A549 (cell line): Measurements from ENCODE around the gene SIRT4. TPM values are rescaled to one million over a fixed set of nuclear protein-coding genes. Genes with fewer than 3 reads are reported as not detected.

Experiments used
- ATAC-seq, 2 experiments: fragments of 200-7000 bp in 1 of 2; fragments of >200 bp in 1 of 2; cut with Nextera tagmentation in 1 of 2; cut with Tn5 transposase in 1 of 2; 3 replicates each; pipeline versions ENCODE4 v1.8.0 to v1.9.1; 2018 to 2020; ENCODE audit warnings: mild to moderate bottlenecking in 1 of 2, moderate library complexity in 1 of 2
- CTCF ChIA-PET: fragments of 300-600 bp; sonication (Branson Sonifier 250); formaldehyde crosslinking; extraction: SDS; loops from one replicate; lab custom pipeline; 2021; ENCODE audit warnings: antibody characterized with exemption, inconsistent platforms; lab: Yijun Ruan, JAX
- POLR2A ChIA-PET: fragments of 350-600 bp; formaldehyde crosslinking; extraction: SDS; loops from one replicate; lab custom pipeline; 2021; ENCODE audit warnings: antibody characterized with exemption, inconsistent platforms; lab: Yijun Ruan, JAX
- DNase-seq, 2 experiments: peaks; one replicate each; pipeline versions ENCODE4 v3.0.0 to v3.0.0-alpha.2; 2011 to 2016; ENCODE audit warnings: low read depth in 1 of 2, low spot score in 1 of 2
- FAIRE-seq: peaks from 2 replicates; lab custom pipeline; 2011; peaks lifted over from hg19 to GRCh38; lab: Jason Lieb, UNC
- H3K27ac ChIP-seq, 2 experiments: fragments of >200 bp; sonication (Bioruptor Twin); formaldehyde crosslinking; 3 replicates each; pipeline ENCODE4 v1.5.1; 2016 to 2017
- H3K4me1 ChIP-seq: fragments of >200 bp; sonication (Bioruptor Twin); formaldehyde crosslinking; 3 replicates; pipeline ENCODE4 v1.6.1; 2016
- H3K4me2 ChIP-seq: fragments of >200 bp; sonication (Bioruptor Twin); formaldehyde crosslinking; 3 replicates; pipeline ENCODE4 v1.6.1; 2016
- H3K4me3 ChIP-seq: fragments of >200 bp; sonication (Bioruptor Twin); formaldehyde crosslinking; 3 replicates; pipeline ENCODE4 v1.5.1; 2016
- H3K9me3 ChIP-seq: fragments of >200 bp; sonication (Bioruptor Twin); formaldehyde crosslinking; 3 replicates; pipeline ENCODE4 v1.6.1; 2016
- CEBPB ChIP-seq, 2 experiments: fragments of >200 bp in 1 of 2; sonication (Bioruptor Twin) in 1 of 2; formaldehyde crosslinking in 1 of 2; IDR thresholded peaks; 2 replicates each; pipeline ENCODE4 v1.6.1; 2012 to 2016
- ESRRA ChIP-seq: fragments of 150-350 bp; IDR thresholded peaks from 2 replicates; pipeline ENCODE4 v1.6.1; 2014; ENCODE audit warnings: mild to moderate bottlenecking, low read length, borderline replicate concordance
- JUNB ChIP-seq: fragments of >200 bp; sonication (Bioruptor Twin); formaldehyde crosslinking; IDR thresholded peaks from 2 replicates; pipeline ENCODE4 v1.6.1; 2016
- KDM1A ChIP-seq: fragments of 200-600 bp; sonication (generic); IDR thresholded peaks from 2 replicates; pipeline ENCODE4 v1.6.1; 2016; ENCODE audit warnings: low read depth, mild to moderate bottlenecking
- NFE2L2 ChIP-seq: fragments of 150-350 bp; conservative IDR thresholded peaks from 2 replicates; pipeline ENCODE4 v1.6.1; 2014; ENCODE audit warnings: low read length
- NPAS2 ChIP-seq: fragments of 250-450 bp; sonication (Bioruptor Pico); IDR thresholded peaks from 2 replicates; pipeline ENCODE4 v1.8.0; 2022; ENCODE audit warnings: mild to moderate bottlenecking, moderate library complexity, borderline replicate concordance
- PHF8 ChIP-seq: fragments of 200-600 bp; sonication (generic); IDR thresholded peaks from 2 replicates; pipeline ENCODE4 v1.6.1; 2016; ENCODE audit warnings: low read depth, mild to moderate bottlenecking, antibody characterized with exemption, moderate library complexity, borderline replicate concordance
- RAD21 ChIP-seq, 2 experiments: fragments of >200 bp in 1 of 2; sonication (Bioruptor Twin) in 1 of 2; formaldehyde crosslinking in 1 of 2; IDR thresholded peaks in 1 of 2; conservative IDR thresholded peaks in 1 of 2; 2 replicates in 1 of 2; 3 replicates in 1 of 2; pipeline ENCODE4 v1.6.1; 2012 to 2018; ENCODE audit warnings: inconsistent platforms in 1 of 2
- WGBS: methylation state at CpG from one replicate; pipeline ENCODE4 v1.1.6; 2017; ENCODE audit errors: missing lambda C conversion rate; 5-methylcytosine and 5-hydroxymethylcytosine counted together
- polyA plus RNA-seq, 4 experiments: library from polyadenylated mRNA; depleted of rRNA in 3 of 4; stranded (reverse); fragments of >200 nt; fragmentation: RNase III in 1 of 4; extraction: RNeasy Plus Mini Kit Qiagen cat#74134 plus additional on column Dnase treatment in 1 of 4; gene quantifications; 2 replicates in 3 of 4; 3 replicates in 1 of 4; pipeline ENCODE4 v1.2.3, GENCODE V29; 2011 to 2017
- TF ChIP-seq, protein P1 (sequence below): IDR thresholded peaks from 2 replicates; pipeline ENCODE4 v1.6.1; 2012
- TF ChIP-seq, protein P2 (sequence below): fragments of 200-600 bp; sonication (generic); IDR thresholded peaks from 2 replicates; pipeline ENCODE4 v1.6.1; 2016; ENCODE audit warnings: antibody characterized with exemption, mild to moderate bottlenecking, moderate library complexity
- TF ChIP-seq, protein P3 (sequence below): IDR thresholded peaks from 2 replicates; pipeline ENCODE4 v1.6.1; 2012
- TF ChIP-seq, protein P4 (sequence below): IDR thresholded peaks from 2 replicates; pipeline ENCODE4 v1.6.1; 2012; ENCODE audit warnings: low read depth, borderline replicate concordance
- TF ChIP-seq, protein P5 (sequence below): fragments of 250-450 bp; sonication (Bioruptor Pico); IDR thresholded peaks from 2 replicates; pipeline ENCODE4 v1.5.0; 2020; ENCODE audit warnings: low read depth, mild to moderate bottlenecking, moderate library complexity

The SIRT4 gene
- polyA plus RNA-seq, 2 of the 4 experiments (the other 2 are of a cell fraction) = 1.6 TPM

DNA sequence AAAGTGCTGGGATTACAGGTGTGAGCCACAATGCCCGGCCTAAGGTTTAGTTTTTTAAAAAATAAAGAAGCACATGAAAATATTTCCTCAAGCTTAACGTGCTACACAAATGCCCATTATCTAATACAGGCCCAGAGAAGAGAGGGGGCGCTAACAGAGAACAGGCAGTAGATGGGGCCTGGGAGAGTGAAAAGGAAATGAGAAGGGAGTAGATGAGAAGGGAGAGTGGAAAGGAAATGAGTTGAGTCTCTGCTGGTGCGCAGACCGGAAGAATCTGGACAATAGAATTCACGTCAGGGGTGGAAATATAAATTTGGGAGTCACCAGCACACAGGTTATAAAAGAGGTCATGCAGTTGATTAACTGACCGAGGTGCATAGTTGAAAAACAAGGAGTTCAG, 47.3 kb upstream of the SIRT4 start:
- TF ChIP-seq KDM1A (no peak), CEBPB (IDR thresholded peaks at IDR 0.05) (no peak), NFE2L2 (no peak), PHF8 (no peak), RAD21 (conservative IDR thresholded peaks at IDR 0.05 in 1 of 2, IDR thresholded peaks at IDR 0.05 in 1 of 2) (no peak), ESRRA (no peak), JUNB (no peak)
- TF ChIP-seq, protein P1, sequence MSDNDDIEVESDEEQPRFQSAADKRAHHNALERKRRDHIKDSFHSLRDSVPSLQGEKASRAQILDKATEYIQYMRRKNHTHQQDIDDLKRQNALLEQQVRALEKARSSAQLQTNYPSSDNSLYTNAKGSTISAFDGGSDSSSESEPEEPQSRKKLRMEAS = no peak
- TF ChIP-seq, protein P2, sequence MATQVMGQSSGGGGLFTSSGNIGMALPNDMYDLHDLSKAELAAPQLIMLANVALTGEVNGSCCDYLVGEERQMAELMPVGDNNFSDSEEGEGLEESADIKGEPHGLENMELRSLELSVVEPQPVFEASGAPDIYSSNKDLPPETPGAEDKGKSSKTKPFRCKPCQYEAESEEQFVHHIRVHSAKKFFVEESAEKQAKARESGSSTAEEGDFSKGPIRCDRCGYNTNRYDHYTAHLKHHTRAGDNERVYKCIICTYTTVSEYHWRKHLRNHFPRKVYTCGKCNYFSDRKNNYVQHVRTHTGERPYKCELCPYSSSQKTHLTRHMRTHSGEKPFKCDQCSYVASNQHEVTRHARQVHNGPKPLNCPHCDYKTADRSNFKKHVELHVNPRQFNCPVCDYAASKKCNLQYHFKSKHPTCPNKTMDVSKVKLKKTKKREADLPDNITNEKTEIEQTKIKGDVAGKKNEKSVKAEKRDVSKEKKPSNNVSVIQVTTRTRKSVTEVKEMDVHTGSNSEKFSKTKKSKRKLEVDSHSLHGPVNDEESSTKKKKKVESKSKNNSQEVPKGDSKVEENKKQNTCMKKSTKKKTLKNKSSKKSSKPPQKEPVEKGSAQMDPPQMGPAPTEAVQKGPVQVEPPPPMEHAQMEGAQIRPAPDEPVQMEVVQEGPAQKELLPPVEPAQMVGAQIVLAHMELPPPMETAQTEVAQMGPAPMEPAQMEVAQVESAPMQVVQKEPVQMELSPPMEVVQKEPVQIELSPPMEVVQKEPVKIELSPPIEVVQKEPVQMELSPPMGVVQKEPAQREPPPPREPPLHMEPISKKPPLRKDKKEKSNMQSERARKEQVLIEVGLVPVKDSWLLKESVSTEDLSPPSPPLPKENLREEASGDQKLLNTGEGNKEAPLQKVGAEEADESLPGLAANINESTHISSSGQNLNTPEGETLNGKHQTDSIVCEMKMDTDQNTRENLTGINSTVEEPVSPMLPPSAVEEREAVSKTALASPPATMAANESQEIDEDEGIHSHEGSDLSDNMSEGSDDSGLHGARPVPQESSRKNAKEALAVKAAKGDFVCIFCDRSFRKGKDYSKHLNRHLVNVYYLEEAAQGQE = no peak
- TF ChIP-seq, protein P3, sequence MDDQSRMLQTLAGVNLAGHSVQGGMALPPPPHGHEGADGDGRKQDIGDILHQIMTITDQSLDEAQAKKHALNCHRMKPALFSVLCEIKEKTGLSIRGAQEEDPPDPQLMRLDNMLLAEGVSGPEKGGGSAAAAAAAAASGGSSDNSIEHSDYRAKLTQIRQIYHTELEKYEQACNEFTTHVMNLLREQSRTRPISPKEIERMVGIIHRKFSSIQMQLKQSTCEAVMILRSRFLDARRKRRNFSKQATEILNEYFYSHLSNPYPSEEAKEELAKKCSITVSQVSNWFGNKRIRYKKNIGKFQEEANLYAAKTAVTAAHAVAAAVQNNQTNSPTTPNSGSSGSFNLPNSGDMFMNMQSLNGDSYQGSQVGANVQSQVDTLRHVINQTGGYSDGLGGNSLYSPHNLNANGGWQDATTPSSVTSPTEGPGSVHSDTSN = no peak
- TF ChIP-seq, protein P4, sequence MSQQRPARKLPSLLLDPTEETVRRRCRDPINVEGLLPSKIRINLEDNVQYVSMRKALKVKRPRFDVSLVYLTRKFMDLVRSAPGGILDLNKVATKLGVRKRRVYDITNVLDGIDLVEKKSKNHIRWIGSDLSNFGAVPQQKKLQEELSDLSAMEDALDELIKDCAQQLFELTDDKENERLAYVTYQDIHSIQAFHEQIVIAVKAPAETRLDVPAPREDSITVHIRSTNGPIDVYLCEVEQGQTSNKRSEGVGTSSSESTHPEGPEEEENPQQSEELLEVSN = no peak
- TF ChIP-seq, protein P5, sequence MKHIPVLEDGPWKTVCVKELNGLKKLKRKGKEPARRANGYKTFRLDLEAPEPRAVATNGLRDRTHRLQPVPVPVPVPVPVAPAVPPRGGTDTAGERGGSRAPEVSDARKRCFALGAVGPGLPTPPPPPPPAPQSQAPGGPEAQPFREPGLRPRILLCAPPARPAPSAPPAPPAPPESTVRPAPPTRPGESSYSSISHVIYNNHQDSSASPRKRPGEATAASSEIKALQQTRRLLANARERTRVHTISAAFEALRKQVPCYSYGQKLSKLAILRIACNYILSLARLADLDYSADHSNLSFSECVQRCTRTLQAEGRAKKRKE = no peak
- H3K4me1 ChIP-seq = peaks cover 63% of the 10 kb centered on the region
- POLR2A ChIA-PET = no interaction called here

DNA sequence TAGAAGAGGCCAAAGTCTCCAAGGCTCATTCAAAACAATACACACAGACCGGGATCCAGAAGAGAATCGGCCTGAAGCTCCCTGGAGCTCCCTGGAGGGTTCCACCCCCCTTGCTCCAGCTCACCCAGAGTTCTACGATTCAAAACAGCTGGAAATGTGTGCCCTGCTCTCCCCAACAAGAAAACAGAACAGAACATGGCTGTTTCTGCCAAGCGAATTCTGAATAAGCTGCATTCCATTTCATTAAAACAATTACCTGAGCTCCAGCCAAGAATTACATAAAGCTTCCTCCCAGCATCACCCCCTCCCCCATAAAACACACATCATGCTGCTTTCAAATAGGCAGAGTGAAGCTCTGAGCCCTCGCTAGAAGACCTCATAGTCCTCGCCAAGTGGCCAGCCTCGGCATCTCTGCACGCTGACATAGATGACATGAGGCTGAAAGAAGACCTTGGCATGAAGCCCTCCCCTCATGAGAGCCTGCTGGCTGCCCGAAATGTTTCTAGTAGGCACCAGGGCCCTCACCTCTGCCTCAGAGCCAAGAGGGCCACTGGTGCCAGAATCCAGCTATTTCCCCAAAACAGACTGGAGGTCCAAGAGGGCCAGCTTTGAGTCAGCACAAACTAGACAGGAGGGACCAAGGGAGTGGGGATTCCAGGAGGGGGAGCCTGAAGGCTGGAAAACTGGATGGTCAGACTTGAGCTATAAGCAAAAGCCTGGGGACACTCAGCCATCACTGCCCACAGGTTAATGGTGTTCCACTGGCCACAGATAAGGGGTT, 44.9 kb upstream of the SIRT4 start:
- FAIRE-seq (no peak), ATAC-seq (peak; percentile 47 to 51; a peak in 5 of 6 replicates), DNase-seq (no peak)
- Histone ChIP-seq H3K4me1 (peaks cover 57% of the 10 kb centered on the region), H3K4me2 (peak overlapping the region; percentile 52), H3K9me3 (no peaks in the 10 kb centered on the region), H3K27ac (peak overlapping the region; percentile 46 to 69; a peak in 5 of 6 replicates), H3K4me3 (no peak overlapping the region)
- WGBS = 62% methylated on average over 9 of the region's 9 CpGs
- TF ChIP-seq NPAS2 (CRISPR knock-in tag) = no peak
- ChIA-PET CTCF (interaction anchor here (0.6 to 43.7 kb wide), 8 partner anchors 8 to 94 kb away, joined by 3 to 1367 read pairs (median 5); partner anchors contain the start of genes PXN and RPLP0), POLR2A (interaction anchor here (0.9 to 1.8 kb wide), 4 partner anchors 15 to 56 kb away, joined by 4 to 12 read pairs (median 4); partner anchors contain the start of gene RPLP0)

More for the DNA sequence above, 47.3 kb upstream of the SIRT4 start:
- no peak for FAIRE-seq
- CTCF ChIA-PET = interaction anchor here (1.5 to 43.7 kb wide), 4 partner anchors 2 to 51 kb away, joined by 3 to 1367 read pairs (median 652); partner anchors contain the start of gene PXN
- no peak for ATAC-seq
- no peak overlapping the region for H3K27ac ChIP-seq
- no peak overlapping the region for H3K4me3 ChIP-seq
- H3K4me2 ChIP-seq = no peak overlapping the region
- H3K9me3 ChIP-seq = no peaks in the 10 kb centered on the region
- no peak for DNase-seq
- 93% methylated on average over 7 of the region's 7 CpGs for WGBS
